Measurements from ENCODE around the gene ARPP19. TPM values are rescaled to one million over a fixed set of nuclear protein-coding genes. Genes with fewer than 3 reads are reported as not detected.
A peak's percentile ranks its signal among the peaks of the same experiment; 100 is the strongest.

The ARPP19 gene
- total and polyA plus RNA-seq, 10 of the 15 experiments (the other 5 are each of a cell fraction or from before 2014, with no cell fraction given): 77.2 to 167 (median 121) TPM

GRCh38 chr15:52528564-52529340 is 40.1 kb downstream of the ARPP19 start, which contains the start of gene MYO5A (continued):
- TF ChIP-seq BHLHE40 (IDR thresholded peaks at IDR 0.05; ENCODE audit: borderline replicate concordance in 1 of 2, low read depth in 2 of 2, low read length in 1 of 2) (peak in 1 of 2 experiments; percentile 44; a peak in 2 of 4 replicates), IRF3 (IDR thresholded peaks at IDR 0.05) (no peak), BCL3 (IDR thresholded peaks at IDR 0.05; ENCODE audit: borderline replicate concordance, insufficient read depth, low read depth, low read length, poor library complexity, severe bottlenecking) (no peak), TBL1XR1 (IDR thresholded peaks at IDR 0.05; ENCODE audit: low read depth, low read length) (no peak), HCFC1 (IDR thresholded peaks at IDR 0.05; ENCODE audit: low read length) (no peak), NFYA (IDR thresholded peaks at IDR 0.05; ENCODE audit: borderline replicate concordance, low read depth, low read length) (no peak), USF1 (IDR thresholded peaks at IDR 0.05; ENCODE audit: borderline replicate concordance, extremely low read length, insufficient read depth, low read depth, low read length) (no peak), PBX3 (IDR thresholded peaks at IDR 0.05; ENCODE audit: insufficient replicate concordance, low read depth, low read length) (no peak)

Measured in GM12878 (cell line).